ENCODE results near the gene TTC12. TPM values are rescaled to one million over a fixed set of nuclear protein-coding genes. Genes with fewer than 3 reads are reported as not detected.
A peak's percentile ranks its signal among the peaks of the same experiment; 100 is the strongest.

The TTC12 gene
- total and polyA plus RNA-seq, 8 donors = 12.4 to 42.4 (median 31.4) TPM

- no peak overlapping the region for H3K27ac ChIP-seq
- no peak for DNase-seq
- H3K9me3 ChIP-seq = no peaks in the 10 kb centered on the region
- TF ChIP-seq CTCF (IDR thresholded peaks at IDR 0.05) = no peak
- no peaks in the 10 kb centered on the region for H3K4me1 ChIP-seq
- H3K27me3 ChIP-seq = no peaks in the 10 kb centered on the region
- no peaks in the 10 kb centered on the region for H3K36me3 ChIP-seq
- ATAC-seq = no peak
- intact Hi-C loops (cut with DNase I) = no loop called here
- H3K4me3 ChIP-seq = no peak overlapping the region
Measured at GRCh38 chr11:113278481-113278880, 35.9 kb upstream of the TTC12 start.

- H3K36me3 ChIP-seq = no peaks in the 10 kb centered on the region
- no peaks in the 10 kb centered on the region for H3K9me3 ChIP-seq
- ATAC-seq (no peak), DNase-seq (peak in 1 of 4 donors; percentile 23)
- no peak overlapping the region for H3K4me3 ChIP-seq
- no peaks in the 10 kb centered on the region for H3K27me3 ChIP-seq
- TF ChIP-seq CTCF (IDR thresholded peaks at IDR 0.05) = no peak
- H3K27ac ChIP-seq = no peak overlapping the region
- intact Hi-C loops (cut with DNase I) = no loop called here
- no peaks in the 10 kb centered on the region for H3K4me1 ChIP-seq
Measured at GRCh38 chr11:113278925-113279324, 35.5 kb upstream of the TTC12 start.

GRCh38 chr11:113279591-113279990, 34.8 kb upstream of the TTC12 start:
- DNase-seq (no peak), ATAC-seq (no peak)
- Histone ChIP-seq H3K27ac (no peak overlapping the region), H3K4me1 (no peaks in the 10 kb centered on the region), H3K4me3 (no peak overlapping the region), H3K27me3 (no peaks in the 10 kb centered on the region), H3K9me3 (no peaks in the 10 kb centered on the region), H3K36me3 (no peaks in the 10 kb centered on the region)
- intact Hi-C loops (cut with DNase I) = no loop called here
- TF ChIP-seq CTCF (IDR thresholded peaks at IDR 0.05) = no peak

- DNase-seq (no peak), ATAC-seq (no peak)
- Histone ChIP-seq H3K27me3 (no peaks in the 10 kb centered on the region), H3K36me3 (no peaks in the 10 kb centered on the region), H3K9me3 (no peaks in the 10 kb centered on the region), H3K27ac (no peak overlapping the region), H3K4me3 (no peak overlapping the region), H3K4me1 (no peaks in the 10 kb centered on the region)
- no peak for TF ChIP-seq CTCF (IDR thresholded peaks at IDR 0.05)
- intact Hi-C loops (cut with DNase I) = loop anchor here in 1 of 2 donors (10.0 kb wide), 1 partner anchor 696 kb away; no protein-coding TSS in a partner anchor
Measured at GRCh38 chr11:113281052-113281725, 33.2 kb upstream of the TTC12 start.

- H3K4me3 ChIP-seq = no peak overlapping the region
- DNase-seq (no peak), ATAC-seq (no peak)
- no peaks in the 10 kb centered on the region for H3K9me3 ChIP-seq
- H3K4me1 ChIP-seq = no peaks in the 10 kb centered on the region
- H3K27ac ChIP-seq = no peak overlapping the region
- intact Hi-C loops (cut with DNase I) = loop anchor here in 1 of 2 donors (10.0 kb wide), 1 partner anchor 698 kb away; no protein-coding TSS in a partner anchor
- TF ChIP-seq CTCF (IDR thresholded peaks at IDR 0.05) = no peak
- H3K27me3 ChIP-seq = no peaks in the 10 kb centered on the region
- no peaks in the 10 kb centered on the region for H3K36me3 ChIP-seq
Measured at GRCh38 chr11:113282898-113283437, 31.4 kb upstream of the TTC12 start.

Measured in left lung (tissue), 10 donors.